Fibroblast of villous mesenchyme (primary cell): ENCODE results near the gene NPM1. TPM values are rescaled to one million over a fixed set of nuclear protein-coding genes. Genes with fewer than 3 reads are reported as not detected.

Source experiments
- DNase-seq: peaks from one replicate; pipeline ENCODE4 v3.0.0-alpha.2; 2010; ENCODE audit warnings: low read depth
- H3K4me3 ChIP-seq: 2 replicates; pipeline ENCODE4 v1.5.1; 2011; ENCODE audit warnings: low read depth, mild to moderate bottlenecking, low read length
- CTCF ChIP-seq: IDR thresholded peaks from 2 replicates; pipeline ENCODE4 v1.5.1; 2012; ENCODE audit warnings: low read depth, mild to moderate bottlenecking, low read length; ENCODE audit not compliant: insufficient read depth
- total RNA-seq: library from RNA; depleted of rRNA; stranded (reverse); fragments of >200 nt; gene quantifications from 2 replicates; pipeline ENCODE4 v1.2.3, GENCODE V29; 2012

Gene NPM1
- total RNA-seq, 1 donor: 1,000 TPM

GRCh38 chr5:171431251-171431777 is 43.7 kb downstream of the NPM1 start:
- H3K4me3 ChIP-seq: no peak overlapping the region
- DNase-seq: no peak
- no peak for TF ChIP-seq CTCF

GRCh38 chr5:171432076-171432475 is 44.4 kb downstream of the NPM1 start:
- no peak overlapping the region for H3K4me3 ChIP-seq
- no peak for TF ChIP-seq CTCF
- DNase-seq: no peak

- DNase-seq: no peak
- no peak for TF ChIP-seq CTCF
- H3K4me3 ChIP-seq: no peak overlapping the region
Measured at GRCh38 chr5:171432583-171433351, 45.1 kb downstream of the NPM1 start.

- no peak for TF ChIP-seq CTCF
- no peak overlapping the region for H3K4me3 ChIP-seq
- DNase-seq: no peak
Measured at GRCh38 chr5:171433352-171433698, 45.7 kb downstream of the NPM1 start.

GRCh38 chr5:171433982-171434676 is 46.5 kb downstream of the NPM1 start:
- H3K4me3 ChIP-seq: no peak overlapping the region
- no peak for DNase-seq
- TF ChIP-seq CTCF: no peak

- no peak for DNase-seq
- H3K4me3 ChIP-seq: no peak overlapping the region
- no peak for TF ChIP-seq CTCF
Measured at GRCh38 chr5:171434874-171435273, 47.2 kb downstream of the NPM1 start.

GRCh38 chr5:171435908-171436307 is 48.3 kb downstream of the NPM1 start:
- TF ChIP-seq CTCF: no peak
- no peak overlapping the region for H3K4me3 ChIP-seq
- DNase-seq: no peak
